ENCODE measurements around the gene HPSE2.

DNA sequence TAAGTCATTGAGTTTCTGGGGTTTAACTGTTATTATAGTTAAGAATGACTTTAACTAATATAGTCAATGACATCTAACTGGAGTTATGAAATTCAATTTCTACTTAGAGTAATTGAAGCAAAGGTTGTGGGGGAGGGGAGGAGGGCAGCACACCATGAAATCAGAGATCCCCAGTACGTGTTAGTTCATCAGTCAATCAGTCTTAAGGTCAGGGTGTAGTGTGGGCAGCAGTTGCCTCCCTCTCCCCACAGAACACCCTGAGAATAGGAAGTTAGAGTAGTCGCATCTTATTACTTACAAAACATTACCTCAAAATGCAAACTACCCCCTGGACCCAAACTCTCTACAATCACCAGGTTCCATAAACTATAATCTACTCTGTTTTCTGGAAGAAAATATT lies 781.9 kb downstream of the HPSE2 start:
- TF ChIP-seq, protein P1, sequence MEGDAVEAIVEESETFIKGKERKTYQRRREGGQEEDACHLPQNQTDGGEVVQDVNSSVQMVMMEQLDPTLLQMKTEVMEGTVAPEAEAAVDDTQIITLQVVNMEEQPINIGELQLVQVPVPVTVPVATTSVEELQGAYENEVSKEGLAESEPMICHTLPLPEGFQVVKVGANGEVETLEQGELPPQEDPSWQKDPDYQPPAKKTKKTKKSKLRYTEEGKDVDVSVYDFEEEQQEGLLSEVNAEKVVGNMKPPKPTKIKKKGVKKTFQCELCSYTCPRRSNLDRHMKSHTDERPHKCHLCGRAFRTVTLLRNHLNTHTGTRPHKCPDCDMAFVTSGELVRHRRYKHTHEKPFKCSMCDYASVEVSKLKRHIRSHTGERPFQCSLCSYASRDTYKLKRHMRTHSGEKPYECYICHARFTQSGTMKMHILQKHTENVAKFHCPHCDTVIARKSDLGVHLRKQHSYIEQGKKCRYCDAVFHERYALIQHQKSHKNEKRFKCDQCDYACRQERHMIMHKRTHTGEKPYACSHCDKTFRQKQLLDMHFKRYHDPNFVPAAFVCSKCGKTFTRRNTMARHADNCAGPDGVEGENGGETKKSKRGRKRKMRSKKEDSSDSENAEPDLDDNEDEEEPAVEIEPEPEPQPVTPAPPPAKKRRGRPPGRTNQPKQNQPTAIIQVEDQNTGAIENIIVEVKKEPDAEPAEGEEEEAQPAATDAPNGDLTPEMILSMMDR (IDR thresholded peaks at IDR 0.05 in 4 of 5, conservative IDR thresholded peaks at IDR 0.05 in 1 of 5) = no peak
- no peak for TF ChIP-seq POLR2A (IDR thresholded peaks at IDR 0.05)

Data from gastrocnemius medialis (tissue), 4 donors.